Esophagus muscularis mucosa (tissue), 4 donors: ENCODE results near the gene GJD2.

Experiments
- EP300 ChIP-seq: sonication (generic); formaldehyde crosslinking; IDR thresholded peaks from one replicate; pipeline ENCODE4 v1.6.1; 2017; ENCODE audit warnings: antibody characterized with exemption
- POLR2A ChIP-seq: fragments of 450-650 bp; IDR thresholded peaks from one replicate; pipeline ENCODE4 v1.6.1; 2017; ENCODE audit warnings: antibody characterized with exemption, moderate library complexity, mild to moderate bottlenecking, low read depth
- POLR2AphosphoS5 ChIP-seq, 2 donors: sonication (generic); formaldehyde crosslinking; IDR thresholded peaks; one replicate each; pipeline ENCODE4 v1.6.1; 2017; ENCODE audit warnings: antibody characterized with exemption in 2 of 2
- TF ChIP-seq, protein P1 (sequence below), 3 experiments: fragments of 200-600 bp in 2 of 3; fragments of 450-650 bp in 1 of 3; sonication (generic) in 2 of 3; IDR thresholded peaks; one replicate each; pipeline ENCODE4 v1.5.1; 2017 to 2019; ENCODE audit warnings: antibody characterized with exemption in 3 of 3, mild to moderate bottlenecking in 2 of 3, moderate library complexity in 1 of 3

DNA sequence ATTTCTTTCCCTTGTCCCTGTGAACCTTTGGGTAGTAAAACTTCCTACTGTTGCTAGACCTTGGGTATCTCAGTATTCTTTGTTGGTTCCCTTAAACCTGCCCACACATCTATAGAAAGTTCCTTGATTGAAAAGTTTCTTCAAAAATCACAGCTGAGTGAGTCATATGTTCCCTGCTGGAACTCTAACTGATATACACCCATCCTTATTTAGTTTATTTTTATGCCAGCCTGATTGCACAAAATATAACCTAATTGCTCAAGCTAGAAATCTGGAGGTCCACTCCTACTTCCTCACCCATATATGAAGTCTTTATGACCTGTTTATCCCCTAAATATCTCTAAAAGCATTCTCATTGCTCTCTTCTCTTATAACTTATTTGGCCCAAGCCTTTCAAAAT is 13.7 kb upstream of the GJD2 start:
- TF ChIP-seq POLR2A (no peak), EP300 (no peak), POLR2AphosphoS5 (IDR thresholded peaks at IDR 0.05) (no peak)
- TF ChIP-seq, protein P1, sequence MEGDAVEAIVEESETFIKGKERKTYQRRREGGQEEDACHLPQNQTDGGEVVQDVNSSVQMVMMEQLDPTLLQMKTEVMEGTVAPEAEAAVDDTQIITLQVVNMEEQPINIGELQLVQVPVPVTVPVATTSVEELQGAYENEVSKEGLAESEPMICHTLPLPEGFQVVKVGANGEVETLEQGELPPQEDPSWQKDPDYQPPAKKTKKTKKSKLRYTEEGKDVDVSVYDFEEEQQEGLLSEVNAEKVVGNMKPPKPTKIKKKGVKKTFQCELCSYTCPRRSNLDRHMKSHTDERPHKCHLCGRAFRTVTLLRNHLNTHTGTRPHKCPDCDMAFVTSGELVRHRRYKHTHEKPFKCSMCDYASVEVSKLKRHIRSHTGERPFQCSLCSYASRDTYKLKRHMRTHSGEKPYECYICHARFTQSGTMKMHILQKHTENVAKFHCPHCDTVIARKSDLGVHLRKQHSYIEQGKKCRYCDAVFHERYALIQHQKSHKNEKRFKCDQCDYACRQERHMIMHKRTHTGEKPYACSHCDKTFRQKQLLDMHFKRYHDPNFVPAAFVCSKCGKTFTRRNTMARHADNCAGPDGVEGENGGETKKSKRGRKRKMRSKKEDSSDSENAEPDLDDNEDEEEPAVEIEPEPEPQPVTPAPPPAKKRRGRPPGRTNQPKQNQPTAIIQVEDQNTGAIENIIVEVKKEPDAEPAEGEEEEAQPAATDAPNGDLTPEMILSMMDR (IDR thresholded peaks at IDR 0.05): no peak
